T-helper 17 cell (primary cell): ENCODE data around the gene RPS6KC1. TPM values are rescaled to one million over a fixed set of nuclear protein-coding genes. Genes with fewer than 3 reads are reported as not detected.
A peak's percentile ranks its signal among the peaks of the same experiment; 100 is the strongest.
"Not testable (repeated sequence)": the region's sequence is repeated elsewhere in the genome, so short reads cannot be mapped to it uniquely, and the experiment has no call there.

ENCODE experiments used
- ATAC-seq: fragments of 150-1000 bp; cut with Tn5 transposase; 2 replicates; pipeline ENCODE4 v1.10.0; 2021; ENCODE audit warnings: mild to moderate bottlenecking, moderate library complexity
- DNase-seq, 3 donors: peaks; one replicate each; pipeline versions ENCODE4 v3.0.0 to v3.0.0-alpha.2; 2020 to 2021
- H3K9me3 ChIP-seq: one replicate; pipeline ENCODE4 v1.7.0; 2013; ENCODE audit warnings: low read length, mild to moderate bottlenecking; ENCODE audit not compliant: control insufficient read depth, poor library complexity, severe bottlenecking
- H3K27ac Mint-ChIP-seq: one replicate; pipeline ENCODE4 v1.8.0; 2022; ENCODE audit warnings: mild to moderate bottlenecking, moderate library complexity, mixed read lengths
- H3K27me3 Mint-ChIP-seq: one replicate; pipeline ENCODE4 v1.8.0; 2022; ENCODE audit warnings: mixed read lengths
- H3K36me3 Mint-ChIP-seq: one replicate; pipeline ENCODE4 v1.8.0; 2022; ENCODE audit warnings: low read depth, mixed read lengths
- H3K4me1 Mint-ChIP-seq: one replicate; pipeline ENCODE4 v1.8.0; 2022; ENCODE audit warnings: mild to moderate bottlenecking, mixed read lengths
- H3K4me3 Mint-ChIP-seq: one replicate; pipeline ENCODE4 v1.8.0; 2022; ENCODE audit warnings: mild to moderate bottlenecking, moderate library complexity, mixed read lengths
- total RNA-seq, 4 donors: library from RNA in 2 of 4; stranded (reverse) in 2 of 4; gene quantifications; one replicate each; pipeline ENCODE4 v1.2.3 and lab custom pipeline; 2022 to 2026

The RPS6KC1 gene, protein sequence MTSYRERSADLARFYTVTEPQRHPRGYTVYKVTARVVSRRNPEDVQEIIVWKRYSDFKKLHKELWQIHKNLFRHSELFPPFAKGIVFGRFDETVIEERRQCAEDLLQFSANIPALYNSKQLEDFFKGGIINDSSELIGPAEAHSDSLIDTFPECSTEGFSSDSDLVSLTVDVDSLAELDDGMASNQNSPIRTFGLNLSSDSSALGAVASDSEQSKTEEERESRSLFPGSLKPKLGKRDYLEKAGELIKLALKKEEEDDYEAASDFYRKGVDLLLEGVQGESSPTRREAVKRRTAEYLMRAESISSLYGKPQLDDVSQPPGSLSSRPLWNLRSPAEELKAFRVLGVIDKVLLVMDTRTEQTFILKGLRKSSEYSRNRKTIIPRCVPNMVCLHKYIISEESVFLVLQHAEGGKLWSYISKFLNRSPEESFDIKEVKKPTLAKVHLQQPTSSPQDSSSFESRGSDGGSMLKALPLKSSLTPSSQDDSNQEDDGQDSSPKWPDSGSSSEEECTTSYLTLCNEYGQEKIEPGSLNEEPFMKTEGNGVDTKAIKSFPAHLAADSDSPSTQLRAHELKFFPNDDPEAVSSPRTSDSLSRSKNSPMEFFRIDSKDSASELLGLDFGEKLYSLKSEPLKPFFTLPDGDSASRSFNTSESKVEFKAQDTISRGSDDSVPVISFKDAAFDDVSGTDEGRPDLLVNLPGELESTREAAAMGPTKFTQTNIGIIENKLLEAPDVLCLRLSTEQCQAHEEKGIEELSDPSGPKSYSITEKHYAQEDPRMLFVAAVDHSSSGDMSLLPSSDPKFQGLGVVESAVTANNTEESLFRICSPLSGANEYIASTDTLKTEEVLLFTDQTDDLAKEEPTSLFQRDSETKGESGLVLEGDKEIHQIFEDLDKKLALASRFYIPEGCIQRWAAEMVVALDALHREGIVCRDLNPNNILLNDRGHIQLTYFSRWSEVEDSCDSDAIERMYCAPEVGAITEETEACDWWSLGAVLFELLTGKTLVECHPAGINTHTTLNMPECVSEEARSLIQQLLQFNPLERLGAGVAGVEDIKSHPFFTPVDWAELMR
- total RNA-seq = 1 to 10 TPM; 8.9 to 9.4 TPM
- total RNA-seq (lab: John Stamatoyannopoulos, UW) = 26.3 to 54.1 reads per million in 2 donors

DNA sequence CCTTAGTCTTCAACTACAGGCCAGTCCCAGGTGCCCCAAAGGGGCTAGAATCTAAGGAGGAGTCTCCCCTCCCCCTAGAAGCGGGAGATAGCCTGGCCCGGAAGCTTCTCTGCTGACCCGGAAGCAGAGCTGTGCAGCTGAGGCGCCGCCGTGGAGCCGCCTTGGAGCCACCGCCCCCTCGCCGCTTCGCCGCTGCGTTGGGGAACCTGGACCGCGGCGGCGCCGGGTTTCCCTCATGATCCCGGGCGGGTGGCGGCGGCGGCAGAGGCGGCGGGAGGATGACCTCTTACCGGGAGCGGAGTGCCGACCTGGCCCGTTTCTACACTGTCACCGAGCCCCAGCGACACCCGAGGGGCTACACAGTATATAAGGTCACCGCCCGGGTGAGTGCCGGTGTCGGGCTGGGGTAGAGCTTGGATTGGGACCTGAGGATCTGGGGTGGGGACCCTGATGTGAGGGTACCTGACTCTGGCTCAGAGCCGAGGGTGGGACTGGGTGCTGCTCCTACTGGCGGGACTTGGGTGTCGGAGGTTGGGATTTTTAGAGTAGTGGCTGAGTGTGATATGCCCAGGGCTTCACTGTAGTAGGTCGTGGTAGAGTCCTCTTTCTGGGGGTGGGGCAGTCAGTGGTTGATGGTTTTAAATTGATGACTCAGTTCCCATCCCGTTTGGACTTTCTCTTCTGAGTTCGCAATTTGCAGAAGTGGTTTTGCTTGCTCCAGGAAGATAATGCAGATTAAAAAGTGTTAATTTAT is at the start of gene RPS6KC1:
RPS6KC1 (plus strand) TSS at position 115 of the 754 bp plus-strand sequence; CDS start at position 279, 164 bp downstream.
- peak within 1 kb of the TSS; percentile 82 for H3K27ac Mint-ChIP-seq

DNA sequence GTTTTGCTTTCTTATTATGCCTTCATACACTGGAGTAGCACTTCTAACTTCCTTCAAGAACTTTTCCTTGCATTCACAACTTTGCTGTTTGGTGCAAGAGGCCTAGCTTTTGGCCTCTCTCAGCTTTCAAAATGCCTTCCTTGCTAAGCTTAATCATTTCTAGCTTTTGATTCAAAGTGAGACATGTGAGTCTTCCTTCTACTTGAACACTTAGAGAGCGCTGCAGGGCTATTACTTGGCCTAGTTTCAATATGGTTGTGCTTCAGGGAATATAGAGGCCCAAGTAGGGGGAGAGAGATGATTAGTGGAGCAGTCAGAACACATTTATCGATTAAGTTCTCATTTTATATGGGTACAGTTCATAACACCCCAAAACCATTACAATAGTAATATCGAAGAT is 47.8 kb upstream of the RPS6KC1 start:
- ATAC-seq = no peak
- Mint-ChIP-seq H3K27me3 (no peaks in the 10 kb centered on the region), H3K4me1 (peaks cover 8% of the 10 kb centered on the region), H3K4me3 (no peak overlapping the region), H3K36me3 (peaks cover 8% of the 10 kb centered on the region), H3K27ac (peak overlapping the region; percentile 19)
- no peaks in the 10 kb centered on the region for H3K9me3 ChIP-seq
- DNase-seq = no peak

More for the DNA sequence above, at the start of gene RPS6KC1:
- Mint-ChIP-seq H3K36me3 (no peaks in the 10 kb centered on the region), H3K4me1 (peaks cover 17% of the 10 kb centered on the region), H3K27me3 (peaks cover 16% of the 10 kb centered on the region), H3K4me3 (peak within 1 kb of the TSS; percentile 94)
- peak; percentile 97 for ATAC-seq
- no peaks in the 10 kb centered on the region for H3K9me3 ChIP-seq
- DNase-seq = peak; percentile 68 to 73 (median 73)

DNA sequence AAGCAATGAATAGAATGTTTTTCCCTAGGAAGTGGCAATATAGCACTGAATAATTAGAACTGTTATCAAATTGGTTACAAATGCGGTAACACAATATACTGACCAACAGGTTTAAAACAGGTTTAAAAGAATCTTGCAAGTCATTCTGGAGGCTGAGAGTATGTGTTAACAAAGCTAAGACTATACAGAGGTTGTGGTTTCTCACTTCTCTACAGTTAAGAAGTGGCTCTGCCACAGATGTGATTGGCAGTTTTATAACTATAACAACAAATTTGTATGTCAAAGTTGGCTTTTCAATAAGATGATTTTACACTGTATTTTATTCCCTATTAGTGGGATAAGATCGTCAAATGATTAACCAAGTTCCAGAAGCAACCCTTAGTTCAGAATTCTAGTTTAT is 42.5 kb upstream of the RPS6KC1 start:
- peaks cover 4% of the 10 kb centered on the region for H3K36me3 Mint-ChIP-seq
- no peak overlapping the region for H3K4me3 Mint-ChIP-seq

DNA sequence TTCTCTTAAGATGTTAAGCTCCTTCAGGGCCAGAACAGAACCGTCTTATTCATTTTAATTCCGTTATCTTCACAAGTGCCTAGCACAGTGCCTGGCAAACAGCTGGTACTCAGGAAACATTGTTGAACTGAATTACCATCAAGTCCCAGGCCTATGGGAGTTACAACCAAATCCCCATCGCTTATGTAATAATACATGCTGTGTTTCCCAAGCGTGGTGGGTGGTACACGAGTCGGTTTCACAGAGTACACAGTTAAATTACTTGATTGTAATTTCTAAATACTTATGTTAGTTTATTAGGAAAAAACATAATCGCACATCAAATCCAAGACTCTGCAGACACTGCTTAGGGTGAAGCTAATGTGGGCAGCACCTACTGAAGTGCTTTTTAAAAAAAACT is 36.4 kb upstream of the RPS6KC1 start:
- Mint-ChIP-seq H3K27ac (peak overlapping the region; percentile 98), H3K4me1 (peaks cover 35% of the 10 kb centered on the region), H3K36me3 (peaks cover 3% of the 10 kb centered on the region), H3K27me3 (no peaks in the 10 kb centered on the region), H3K4me3 (peak overlapping the region; percentile 100)
- no peak for ATAC-seq
- no peaks in the 10 kb centered on the region for H3K9me3 ChIP-seq
- DNase-seq = no peak

More for the DNA sequence above, 42.5 kb upstream of the RPS6KC1 start:
- no peak overlapping the region for H3K27ac Mint-ChIP-seq
- ATAC-seq = no peak
- peaks cover 23% of the 10 kb centered on the region for H3K4me1 Mint-ChIP-seq
- no peaks in the 10 kb centered on the region for H3K27me3 Mint-ChIP-seq
- no peaks in the 10 kb centered on the region for H3K9me3 ChIP-seq
- DNase-seq = no peak

DNA sequence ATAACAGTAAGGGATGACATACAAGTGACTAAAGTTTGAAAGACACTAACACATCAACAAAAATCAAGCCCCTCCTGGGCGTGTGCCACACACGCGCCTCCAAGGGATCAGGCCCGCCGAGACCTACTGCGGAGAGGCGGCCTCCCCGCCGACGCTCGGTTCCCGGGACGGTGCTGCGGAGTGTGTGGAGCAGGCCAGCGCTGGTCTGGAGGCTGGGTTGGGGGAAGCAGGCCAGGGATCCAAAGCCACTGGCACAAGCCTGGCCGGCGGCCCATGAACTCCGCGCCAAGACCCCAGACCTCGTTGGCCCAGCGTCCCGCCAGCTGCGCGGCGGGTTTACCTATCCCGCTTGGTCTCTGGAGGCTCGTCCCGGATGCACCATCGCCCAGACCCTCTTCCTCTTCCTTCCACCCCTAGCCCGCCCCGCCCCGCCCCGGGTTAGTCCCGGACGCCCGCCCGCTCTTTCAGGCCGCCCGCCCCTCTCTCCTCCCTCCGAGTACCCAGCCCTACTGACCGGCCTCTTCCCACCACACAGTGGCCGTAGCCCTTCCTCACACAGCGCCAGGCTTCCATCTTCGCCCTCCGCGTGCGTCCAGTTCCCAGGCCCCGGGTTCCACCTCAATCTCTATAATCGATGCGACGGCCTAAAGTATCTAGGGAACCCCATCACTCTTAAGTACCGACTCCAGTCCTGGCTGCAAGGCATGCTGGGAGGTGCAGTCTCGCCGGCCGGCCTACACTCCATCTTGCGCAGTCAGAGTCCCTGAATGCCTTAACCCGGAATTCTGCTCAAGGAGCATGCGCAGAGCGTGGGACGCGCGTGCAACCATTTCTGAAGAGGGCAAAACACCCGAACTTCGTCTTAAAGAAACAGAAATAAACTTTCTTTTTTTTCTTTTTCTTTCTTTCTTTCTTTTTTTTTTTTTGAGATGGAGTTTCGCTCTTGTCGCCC is 35.7 kb upstream of the RPS6KC1 start, which contains the start of gene ANGEL2:
ANGEL2 (minus strand) TSS at position 769 of the 952 bp plus-strand sequence; CDS start at position 573, 196 bp downstream.
- peak; percentile 88 to 92 (median 91) for DNase-seq

DNA sequence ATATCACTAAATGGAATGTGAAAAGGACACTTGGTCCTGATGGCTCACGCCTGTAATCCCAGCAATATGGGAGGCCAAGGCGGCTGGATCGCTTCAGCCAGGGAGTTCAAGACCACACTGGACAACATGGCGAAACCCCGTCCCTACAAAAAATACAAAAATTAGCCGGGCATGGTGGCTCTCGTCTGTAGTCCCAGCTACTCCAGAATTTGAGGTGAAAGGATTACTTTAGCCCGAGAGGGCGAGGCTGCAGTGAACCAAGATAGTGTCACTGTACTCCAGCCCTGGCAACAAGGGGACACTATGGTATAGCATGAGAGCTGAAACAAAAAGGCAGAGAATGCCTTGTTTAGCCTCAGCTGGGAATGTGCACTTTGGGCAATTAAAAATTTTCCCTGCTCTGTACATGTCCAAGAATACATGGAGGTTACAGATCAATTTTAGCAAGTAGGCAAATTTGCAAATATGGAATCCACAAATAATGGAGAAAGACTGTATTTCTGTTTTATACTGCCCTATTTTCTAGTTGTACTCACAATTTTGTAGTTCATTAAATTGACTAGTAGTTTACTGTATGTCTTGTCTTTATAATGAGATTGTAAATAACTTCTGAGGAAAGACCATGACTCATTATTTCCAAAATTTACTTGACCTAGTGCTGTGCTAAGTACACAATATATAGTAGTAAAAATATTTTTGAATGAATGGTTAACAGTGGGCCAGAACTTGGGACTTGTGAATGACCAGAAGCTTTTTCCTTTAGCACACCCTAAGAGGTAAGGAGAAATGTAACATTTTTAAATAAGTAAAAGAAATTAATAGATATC is 33.4 kb upstream of the RPS6KC1 start:
- DNase-seq = no peak
- Mint-ChIP-seq H3K4me3 (no peak overlapping the region), H3K36me3 (peaks cover 3% of the 10 kb centered on the region), H3K27me3 (no peaks in the 10 kb centered on the region), H3K4me1 (peaks cover 21% of the 10 kb centered on the region), H3K27ac (no peak overlapping the region)
- no peak for ATAC-seq
- H3K9me3 ChIP-seq = no peaks in the 10 kb centered on the region

More for the DNA sequence above, 35.7 kb upstream of the RPS6KC1 start, which contains the start of gene ANGEL2:
- no peaks in the 10 kb centered on the region for H3K27me3 Mint-ChIP-seq
- peak within 1 kb of the TSS; percentile 98 for H3K27ac Mint-ChIP-seq
- ATAC-seq = peak; percentile 98
- no peaks in the 10 kb centered on the region for H3K9me3 ChIP-seq
- H3K36me3 Mint-ChIP-seq = peaks cover 3% of the 10 kb centered on the region
- H3K4me1 Mint-ChIP-seq = peaks cover 35% of the 10 kb centered on the region
- peak within 1 kb of the TSS; percentile 100 for H3K4me3 Mint-ChIP-seq

DNA sequence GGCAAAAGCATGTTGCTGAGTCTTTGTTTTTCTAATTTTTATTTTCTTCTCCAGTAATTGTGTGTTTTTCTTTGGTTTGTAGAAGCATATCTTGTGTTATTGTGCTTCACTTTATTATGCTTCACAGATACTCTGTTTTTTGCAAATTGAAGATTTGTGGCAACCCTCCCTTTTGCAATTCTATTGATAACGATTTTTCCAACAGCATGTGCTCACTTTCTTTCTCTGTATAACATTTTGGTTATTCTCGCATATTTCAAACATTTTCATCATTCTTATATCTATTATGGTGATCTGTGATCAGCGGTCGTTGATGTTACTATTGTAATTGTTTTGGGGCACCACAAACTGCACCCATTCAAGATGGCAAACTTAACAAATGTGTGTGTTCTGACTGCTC is 31.6 kb upstream of the RPS6KC1 start:
- ATAC-seq = no peak
- no peak overlapping the region for H3K27ac Mint-ChIP-seq
- DNase-seq = no peak
- peaks cover 3% of the 10 kb centered on the region for H3K36me3 Mint-ChIP-seq
- peak overlapping the region; percentile 2 for H3K4me3 Mint-ChIP-seq
- H3K27me3 Mint-ChIP-seq = peaks cover 11% of the 10 kb centered on the region
- H3K4me1 Mint-ChIP-seq = peaks cover 10% of the 10 kb centered on the region
- no peaks in the 10 kb centered on the region for H3K9me3 ChIP-seq

DNA sequence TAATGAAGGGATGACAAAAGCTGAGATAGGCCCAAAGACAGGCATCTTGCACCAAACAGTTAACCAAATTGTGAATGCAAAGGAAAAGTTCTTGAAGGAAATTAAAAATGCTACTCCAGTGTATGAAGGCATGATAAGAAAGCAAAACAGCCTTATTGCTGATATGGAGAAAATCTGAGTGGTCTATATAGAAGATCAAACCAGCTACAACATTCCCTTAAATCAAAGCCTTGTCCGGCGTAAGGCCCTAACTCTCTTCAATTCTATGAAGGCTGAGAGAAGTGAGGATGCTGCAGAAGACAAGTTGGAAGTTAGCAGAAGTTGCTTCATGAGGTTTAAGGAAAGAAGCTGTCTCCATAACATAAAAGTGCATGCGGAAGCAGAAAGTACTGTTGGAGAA is 31.0 kb upstream of the RPS6KC1 start:
- ATAC-seq = no peak
- H3K36me3 Mint-ChIP-seq = peaks cover 3% of the 10 kb centered on the region

DNA sequence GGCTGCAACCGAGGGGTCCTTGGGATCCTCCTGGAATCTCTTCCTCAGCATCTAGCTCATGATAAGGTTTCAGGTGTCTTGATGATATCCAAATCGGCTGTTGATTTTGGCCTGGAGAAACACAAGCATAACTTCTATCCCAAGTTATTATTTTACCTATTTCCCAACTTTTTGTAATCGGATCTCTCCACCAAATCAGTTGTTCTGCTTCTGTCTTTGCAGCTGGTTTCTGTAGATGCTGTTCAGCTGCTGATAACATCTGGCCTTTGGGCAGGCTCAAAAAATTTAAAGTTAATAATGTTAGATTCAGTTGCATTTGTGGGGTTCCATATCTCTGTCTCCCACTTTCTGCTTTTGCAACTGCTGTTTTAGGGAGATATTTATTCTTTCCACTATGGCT is 24.0 kb upstream of the RPS6KC1 start:
- H3K27me3 Mint-ChIP-seq = peaks cover 61% of the 10 kb centered on the region
- not testable (repeated sequence) for ATAC-seq, H3K4me3 Mint-ChIP-seq, H3K27ac Mint-ChIP-seq, H3K4me1 Mint-ChIP-seq, H3K9me3 ChIP-seq, H3K36me3 Mint-ChIP-seq, DNase-seq

More for the DNA sequence above, 31.0 kb upstream of the RPS6KC1 start:
- peaks cover 11% of the 10 kb centered on the region for H3K27me3 Mint-ChIP-seq
- H3K9me3 ChIP-seq = no peaks in the 10 kb centered on the region
- no peak overlapping the region for H3K27ac Mint-ChIP-seq
- no peak for DNase-seq
- peak overlapping the region; percentile 2 for H3K4me3 Mint-ChIP-seq
- peaks cover 5% of the 10 kb centered on the region for H3K4me1 Mint-ChIP-seq

DNA sequence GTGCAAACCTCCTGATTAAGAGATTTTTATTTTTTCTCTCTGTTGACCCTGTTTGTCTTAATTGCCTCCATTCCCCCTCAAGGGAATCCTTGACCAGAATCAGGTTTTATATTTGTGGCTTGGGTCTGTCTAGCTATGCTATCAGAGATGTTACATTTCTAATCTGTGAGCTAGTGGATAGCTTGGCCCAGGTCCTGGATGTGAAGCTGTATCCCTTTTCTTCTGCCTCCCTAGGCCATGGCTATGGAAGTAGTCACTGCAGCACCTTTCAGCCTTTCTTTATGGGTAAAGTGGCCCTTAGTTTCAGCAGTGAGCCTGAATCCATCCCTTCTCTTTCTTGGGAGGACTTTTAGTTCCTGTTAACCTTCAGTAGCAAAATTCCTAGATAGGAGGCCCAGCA is 18.4 kb upstream of the RPS6KC1 start:
- H3K9me3 ChIP-seq = no peaks in the 10 kb centered on the region
- ATAC-seq (no peak), DNase-seq (no peak)
- H3K36me3 Mint-ChIP-seq = peaks cover 2% of the 10 kb centered on the region
- peaks cover 62% of the 10 kb centered on the region for H3K27me3 Mint-ChIP-seq
- H3K4me1 Mint-ChIP-seq = no peaks in the 10 kb centered on the region
- no peak overlapping the region for H3K4me3 Mint-ChIP-seq
- H3K27ac Mint-ChIP-seq = no peak overlapping the region

DNA sequence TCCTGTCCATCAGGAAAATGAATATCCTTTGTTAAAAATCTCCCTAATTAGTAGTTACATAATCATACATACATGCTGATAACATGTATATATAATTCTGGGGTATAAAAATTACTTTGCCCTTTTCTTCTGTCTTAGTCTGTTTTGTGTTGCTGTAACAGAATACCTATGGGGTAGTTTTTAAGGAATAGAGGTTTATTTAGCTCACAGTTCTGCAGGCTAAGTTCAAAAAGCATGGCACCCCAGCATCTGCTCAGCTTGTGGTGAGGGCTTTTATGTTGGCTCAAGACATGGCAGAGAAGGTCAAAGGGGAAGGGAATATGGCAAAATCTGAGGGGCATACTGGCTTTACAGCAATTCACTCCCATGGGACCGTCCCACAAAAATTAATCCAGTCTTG is 16.3 kb upstream of the RPS6KC1 start:
- Mint-ChIP-seq H3K4me3 (no peak overlapping the region), H3K4me1 (no peaks in the 10 kb centered on the region), H3K27ac (no peak overlapping the region), H3K36me3 (peaks cover 2% of the 10 kb centered on the region), H3K27me3 (peaks cover 50% of the 10 kb centered on the region)
- ATAC-seq (no peak), DNase-seq (no peak)
- no peaks in the 10 kb centered on the region for H3K9me3 ChIP-seq
